ENCODE results near the gene CD274. TPM values are rescaled to one million over a fixed set of nuclear protein-coding genes. Genes with fewer than 3 reads are reported as not detected.
A peak's percentile ranks its signal among the peaks of the same experiment; 100 is the strongest.

Gene CD274
- total RNA-seq = 10 to 100 TPM in 1 of 2 donors, 1 to 10 TPM in 1; 5.9 to 13.2 TPM
- polyA plus RNA-seq = 10 to 100 TPM in 1 of 2 donors, 1 to 10 TPM in 1; 4.1 to 30.7 TPM
- long read RNA-seq, donor 1 = 0 reads
- long read RNA-seq, donor 2 = 0 reads
- long read RNA-seq, donor 3 = 0 reads
- long read RNA-seq, donor 4 = 0 reads
- long read RNA-seq, donor 5 = 0 reads

- TF ChIP-seq, protein P1, sequence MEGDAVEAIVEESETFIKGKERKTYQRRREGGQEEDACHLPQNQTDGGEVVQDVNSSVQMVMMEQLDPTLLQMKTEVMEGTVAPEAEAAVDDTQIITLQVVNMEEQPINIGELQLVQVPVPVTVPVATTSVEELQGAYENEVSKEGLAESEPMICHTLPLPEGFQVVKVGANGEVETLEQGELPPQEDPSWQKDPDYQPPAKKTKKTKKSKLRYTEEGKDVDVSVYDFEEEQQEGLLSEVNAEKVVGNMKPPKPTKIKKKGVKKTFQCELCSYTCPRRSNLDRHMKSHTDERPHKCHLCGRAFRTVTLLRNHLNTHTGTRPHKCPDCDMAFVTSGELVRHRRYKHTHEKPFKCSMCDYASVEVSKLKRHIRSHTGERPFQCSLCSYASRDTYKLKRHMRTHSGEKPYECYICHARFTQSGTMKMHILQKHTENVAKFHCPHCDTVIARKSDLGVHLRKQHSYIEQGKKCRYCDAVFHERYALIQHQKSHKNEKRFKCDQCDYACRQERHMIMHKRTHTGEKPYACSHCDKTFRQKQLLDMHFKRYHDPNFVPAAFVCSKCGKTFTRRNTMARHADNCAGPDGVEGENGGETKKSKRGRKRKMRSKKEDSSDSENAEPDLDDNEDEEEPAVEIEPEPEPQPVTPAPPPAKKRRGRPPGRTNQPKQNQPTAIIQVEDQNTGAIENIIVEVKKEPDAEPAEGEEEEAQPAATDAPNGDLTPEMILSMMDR (IDR thresholded peaks at IDR 0.05; ENCODE audit: control extremely low read depth, extremely low read depth) = peak; percentile 58
- H3K27me3 ChIP-seq (ENCODE audit: control insufficient read depth in 3 of 3, insufficient read depth in 3 of 3, low read length in 2 of 3) = no peaks in the 10 kb centered on the region
- H3K9me3 ChIP-seq (ENCODE audit: control insufficient read depth in 4 of 4, insufficient read depth in 3 of 4, low read length in 3 of 4) = no peaks in the 10 kb centered on the region
- DNase-seq (peak; percentile 80 to 89 (median 85)), ATAC-seq (ENCODE audit: insufficient read depth, low FRiP score) (peak; percentile 97)
- H3K4me1 ChIP-seq (ENCODE audit: control insufficient read depth in 5 of 5, insufficient read depth in 5 of 5, low read length in 5 of 5) = peaks cover 0 to 9% (median 2%) of the 10 kb centered on the region in 5 donors
- 4 to 7% methylated on average over 36 of the region's 36 CpGs for WGBS, 2 donors
- H3K9ac ChIP-seq (ENCODE audit: insufficient read depth in 1 of 2, low read length in 2 of 2) = peak within 1 kb of the TSS; percentile 53 to 77
- no peaks in the 10 kb centered on the region for H3K36me3 ChIP-seq (ENCODE audit: control insufficient read depth in 4 of 4, insufficient read depth in 4 of 4, low read length in 4 of 4)
- peak within 1 kb of the TSS; percentile 86 for H3K27ac ChIP-seq (ENCODE audit: low read depth in 1 of 2, low read length in 1 of 2)
- peak within 1 kb of the TSS; percentile 62 for H3K4me3 ChIP-seq
Observed at GRCh38 chr9:5450359-5451091, at the start of gene CD274. Gene CD274, plus strand, starts transcription at chr9:5450542. Its CDS starts 5,572 bp downstream, at chr9:5456114.

DNA sequence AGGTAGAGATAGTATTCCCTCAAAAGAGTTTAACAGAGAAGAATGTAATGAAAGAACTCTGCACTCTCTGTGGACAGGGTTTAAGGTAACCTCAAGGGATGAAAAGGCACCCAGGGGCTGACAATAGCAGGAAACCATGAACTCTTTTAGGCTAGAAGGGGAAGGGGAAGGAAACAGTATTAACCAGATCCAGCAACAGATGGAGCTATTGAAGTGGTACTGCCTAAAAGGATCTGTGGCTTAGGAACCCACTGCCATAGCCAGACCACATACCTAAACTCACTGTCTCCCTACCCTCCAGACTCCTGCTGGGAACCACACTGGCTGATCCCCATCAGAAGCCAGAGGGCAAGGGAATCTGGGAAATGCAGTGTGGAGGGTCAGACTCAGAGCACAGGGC, 48.1 kb upstream of the CD274 start:
- H3K4me3 ChIP-seq = no peak overlapping the region
- H3K36me3 ChIP-seq (ENCODE audit: control insufficient read depth in 4 of 4, insufficient read depth in 4 of 4, low read length in 4 of 4) = no peaks in the 10 kb centered on the region
- H3K9ac ChIP-seq (ENCODE audit: insufficient read depth in 1 of 2, low read length in 2 of 2) = no peak overlapping the region
- DNase-seq = no peak
- no peak overlapping the region for H3K27ac ChIP-seq (ENCODE audit: low read depth in 1 of 2, low read length in 1 of 2)
- H3K9me3 ChIP-seq (ENCODE audit: control insufficient read depth in 4 of 4, insufficient read depth in 3 of 4, low read length in 3 of 4) = no peaks in the 10 kb centered on the region
- no peak for ATAC-seq (ENCODE audit: insufficient read depth, low FRiP score)
- TF ChIP-seq, protein P1 (IDR thresholded peaks at IDR 0.05; ENCODE audit: control extremely low read depth, extremely low read depth) = no peak
- no peaks in the 10 kb centered on the region for H3K4me1 ChIP-seq (ENCODE audit: control insufficient read depth in 5 of 5, insufficient read depth in 5 of 5, low read length in 5 of 5)
- no peaks in the 10 kb centered on the region for H3K27me3 ChIP-seq (ENCODE audit: control insufficient read depth in 3 of 3, insufficient read depth in 3 of 3, low read length in 2 of 3)

GRCh38 chr9:5408596-5408995, 41.7 kb upstream of the CD274 start:
- no peak for ATAC-seq (ENCODE audit: insufficient read depth, low FRiP score)
- Histone ChIP-seq H3K27me3 (ENCODE audit: control insufficient read depth in 3 of 3, insufficient read depth in 3 of 3, low read length in 2 of 3) (no peaks in the 10 kb centered on the region), H3K9me3 (ENCODE audit: control insufficient read depth in 4 of 4, insufficient read depth in 3 of 4, low read length in 3 of 4) (peaks cover 0 to 12% (median 4%) of the 10 kb centered on the region in 4 donors), H3K27ac (ENCODE audit: low read depth in 1 of 2, low read length in 1 of 2) (no peak overlapping the region), H3K9ac (ENCODE audit: insufficient read depth in 1 of 2, low read length in 2 of 2) (no peak overlapping the region), H3K4me1 (ENCODE audit: control insufficient read depth in 5 of 5, insufficient read depth in 5 of 5, low read length in 5 of 5) (no peaks in the 10 kb centered on the region), H3K36me3 (ENCODE audit: control insufficient read depth in 4 of 4, insufficient read depth in 4 of 4, low read length in 4 of 4) (peaks cover 0 to 4% (median 0%) of the 10 kb centered on the region in 4 donors), H3K4me3 (no peak overlapping the region)
- 97 to 98% methylated on average over 1 of the region's 1 CpG for WGBS, 2 donors
- no peak for DNase-seq
- TF ChIP-seq, protein P1 (IDR thresholded peaks at IDR 0.05; ENCODE audit: control extremely low read depth, extremely low read depth) = no peak
